ENCODE results near the gene ACYP1.

Gene ACYP1

GRCh38 chr14:75040959-75041358, 22.9 kb downstream of the ACYP1 start:
- DNase-seq (ENCODE audit: low spot score), result no peak

- no peak for DNase-seq (ENCODE audit: low spot score)
Measured at GRCh38 chr14:75040507-75040906, 23.3 kb downstream of the ACYP1 start.

- DNase-seq (ENCODE audit: low spot score), result no peak
Measured at GRCh38 chr14:75032939-75033338, 30.9 kb downstream of the ACYP1 start.

- DNase-seq (ENCODE audit: low spot score), result no peak
Measured at GRCh38 chr14:75030147-75030546, 33.7 kb downstream of the ACYP1 start.

GRCh38 chr14:75025876-75026275, 37.9 kb downstream of the ACYP1 start:
- peak; percentile 65 for DNase-seq (ENCODE audit: low spot score)

- peak; percentile 98 for DNase-seq (ENCODE audit: low spot score)
Measured at GRCh38 chr14:75025082-75025481, 38.7 kb downstream of the ACYP1 start.

- DNase-seq (ENCODE audit: low spot score), result no peak
Measured at GRCh38 chr14:75023108-75023507, 40.7 kb downstream of the ACYP1 start.

DNA sequence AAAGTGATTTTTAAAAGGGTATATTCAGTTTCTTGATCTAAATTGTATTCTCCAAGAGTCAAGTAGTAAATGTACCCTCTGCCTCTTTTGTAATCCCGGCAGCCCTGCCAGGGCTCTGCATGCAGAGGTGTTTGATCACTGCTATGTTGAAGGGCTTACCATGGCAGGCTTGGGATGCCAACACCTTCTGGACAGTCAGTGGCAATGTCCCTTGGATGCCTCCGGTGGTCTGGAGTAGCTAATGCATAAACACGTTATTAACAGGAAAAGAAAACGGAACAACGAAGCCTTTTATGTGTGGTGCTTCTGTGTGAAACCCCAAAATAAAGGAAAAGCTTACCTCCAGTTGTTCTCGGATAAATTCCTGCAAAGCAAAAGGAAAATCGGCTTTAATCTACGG, 41.2 kb downstream of the ACYP1 start:
- peak; percentile 75 for DNase-seq (ENCODE audit: low spot score)

DNA sequence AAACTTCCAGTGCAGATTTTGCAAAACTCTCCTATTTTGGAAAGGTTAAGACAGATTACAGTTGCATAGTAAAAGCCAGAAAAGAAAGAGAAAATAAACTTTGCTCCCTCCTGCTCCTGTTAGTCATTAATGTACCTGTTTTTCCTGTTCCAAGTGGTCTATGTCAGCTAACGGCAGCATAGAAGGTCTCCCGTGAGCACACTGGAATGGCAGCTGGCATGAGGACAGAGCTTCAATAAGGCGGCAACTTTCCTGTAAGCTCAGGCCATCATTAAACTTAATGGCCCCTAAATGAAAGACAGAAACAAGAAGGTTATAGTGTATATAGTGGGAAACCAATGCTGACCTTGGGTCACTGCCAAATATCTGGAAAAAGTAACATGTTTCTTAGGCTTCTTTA, 45.1 kb downstream of the ACYP1 start:
- no peak for DNase-seq (ENCODE audit: low spot score)

GRCh38 chr14:75016815-75017214, 47.0 kb downstream of the ACYP1 start:
- no peak for DNase-seq (ENCODE audit: low spot score)

DNA sequence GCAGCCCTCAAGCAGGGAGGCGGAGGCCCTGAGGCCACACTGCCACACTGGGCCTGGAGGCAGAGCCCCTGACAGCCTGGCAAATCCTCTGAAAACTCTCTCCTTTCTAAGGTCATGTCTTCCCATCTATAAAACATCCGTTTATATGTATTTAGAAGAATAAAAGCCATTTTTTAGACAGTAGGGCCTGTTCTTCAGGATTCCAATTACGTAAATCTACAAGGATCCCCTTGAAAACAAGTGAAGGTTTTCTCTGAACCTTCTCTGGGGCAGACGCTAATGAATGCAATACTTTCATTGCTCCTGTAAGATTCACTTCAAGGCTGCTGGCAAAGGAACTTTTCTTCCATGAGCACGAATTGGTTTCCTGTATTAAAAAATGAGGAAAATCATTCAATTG, 48.3 kb downstream of the ACYP1 start:
- DNase-seq (ENCODE audit: low spot score), result no peak

- DNase-seq (ENCODE audit: low spot score), result no peak
Measured at GRCh38 chr14:75013290-75013689, 50.5 kb downstream of the ACYP1 start.

GRCh38 chr14:75011356-75011994, 52.3 kb downstream of the ACYP1 start:
- DNase-seq (ENCODE audit: low spot score), result peak; percentile 78

DNA sequence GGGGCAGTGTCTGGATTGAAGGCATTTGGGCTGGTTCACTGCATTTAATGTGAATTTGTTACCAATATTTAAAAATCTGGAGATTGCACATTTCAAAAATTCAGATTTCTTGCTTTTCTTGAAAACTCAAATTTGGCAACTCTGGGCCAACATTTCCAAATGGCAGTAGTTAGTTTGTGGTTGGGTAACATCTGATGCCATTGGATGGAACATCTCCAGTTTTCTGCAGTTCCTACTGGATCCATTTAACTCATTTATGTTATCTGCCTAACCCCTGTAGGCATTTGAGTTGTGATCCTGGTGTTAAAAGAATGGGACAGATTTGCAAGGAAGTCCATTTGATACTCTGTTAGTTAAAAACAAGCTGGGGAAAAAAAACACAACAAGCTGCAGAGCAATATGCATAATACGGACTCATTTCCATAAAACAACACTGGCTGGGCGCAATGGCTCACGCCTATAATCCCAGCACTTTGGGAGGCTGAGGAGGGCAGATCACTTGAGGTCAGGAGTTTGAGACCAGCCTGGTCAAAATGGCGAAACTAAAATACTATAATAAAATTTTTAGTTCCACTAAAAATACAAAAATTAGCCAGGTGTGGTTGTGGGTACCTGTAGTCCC, 53.2 kb downstream of the ACYP1 start:
- no peak for DNase-seq (ENCODE audit: low spot score)

DNA sequence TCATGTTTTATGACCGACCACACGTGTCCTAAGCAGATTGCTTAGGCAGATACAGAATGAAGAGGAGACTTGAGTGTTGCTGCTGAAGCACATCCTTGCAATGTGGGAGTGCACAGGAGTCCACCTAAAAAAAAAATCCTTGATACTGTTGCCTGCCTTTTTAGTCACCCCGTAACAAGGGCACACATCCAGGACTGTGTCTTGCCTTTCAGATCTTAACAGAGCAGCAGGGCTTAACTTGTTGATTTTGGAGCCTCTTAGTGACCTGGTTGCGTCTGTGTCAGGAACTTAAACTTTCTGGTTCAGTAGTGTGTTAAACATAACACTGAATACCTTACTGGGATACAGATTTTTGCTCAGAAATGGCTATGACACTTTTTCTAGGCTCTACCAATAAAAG, 54.6 kb downstream of the ACYP1 start:
- DNase-seq (ENCODE audit: low spot score), result no peak

- DNase-seq (ENCODE audit: low spot score), result no peak
Measured at GRCh38 chr14:75005357-75005756, 58.5 kb downstream of the ACYP1 start.

DNA sequence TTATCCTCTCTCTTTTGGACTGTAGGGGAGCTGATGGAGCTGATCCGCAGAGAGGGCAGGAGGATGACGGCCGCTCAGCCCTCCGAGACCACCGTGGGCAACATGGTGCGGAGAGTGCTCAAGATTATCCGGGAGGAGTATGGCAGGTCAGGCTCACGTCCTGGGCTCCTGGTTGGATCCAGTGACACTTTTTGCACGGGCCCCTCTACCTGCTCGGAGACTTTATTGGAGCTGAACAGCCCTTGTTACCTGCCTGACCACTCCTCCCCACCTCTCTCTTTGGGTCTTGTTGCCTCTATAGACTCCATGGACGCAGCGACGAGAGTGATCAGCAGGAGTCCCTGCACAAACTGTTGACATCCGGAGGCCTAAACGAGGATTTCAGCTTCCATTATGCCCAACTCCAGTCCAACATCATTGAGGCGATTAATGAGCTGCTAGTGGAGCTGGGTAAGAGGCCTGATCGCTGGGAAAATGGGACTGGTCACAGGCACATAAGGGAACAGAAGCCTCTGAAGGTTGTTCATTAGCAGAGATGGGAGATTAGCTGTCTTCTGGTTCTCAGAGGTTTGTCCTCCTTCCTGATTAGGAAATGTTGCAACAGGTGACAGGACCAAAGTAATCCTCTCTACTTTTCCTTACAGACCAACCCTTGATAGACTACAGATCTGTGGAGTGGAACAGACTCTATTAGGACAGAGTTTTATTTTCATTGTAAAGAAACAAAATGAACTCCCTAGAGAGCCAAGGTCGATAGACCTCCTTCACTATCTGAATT, 60.4 kb downstream of the ACYP1 start:
- peak; percentile 43 for DNase-seq (ENCODE audit: low spot score)
